ENCODE measurements around the gene C1orf50.

Gene C1orf50

GRCh38 chr1:42730002-42730401 is 37.0 kb upstream of the C1orf50 start:
- Histone ChIP-seq H3K4me3 (ENCODE audit: low read depth in 1 of 2, low read length in 1 of 2) (no peak overlapping the region), H3K4me1 (ENCODE audit: control insufficient read depth in 1 of 2, insufficient read depth in 1 of 2, low read depth in 1 of 2, low read length in 1 of 2) (no peaks in the 10 kb centered on the region), H3K27ac (no peak overlapping the region), H3K27me3 (no peaks in the 10 kb centered on the region), H3K9me3 (no peaks in the 10 kb centered on the region), H3K36me3 (no peaks in the 10 kb centered on the region)
- no peak for TF ChIP-seq CTCF (IDR thresholded peaks at IDR 0.05)

GRCh38 chr1:42730988-42731387 is 36.1 kb upstream of the C1orf50 start:
- H3K4me3 ChIP-seq (ENCODE audit: low read depth in 1 of 2, low read length in 1 of 2), result no peak overlapping the region
- H3K27me3 ChIP-seq, result no peaks in the 10 kb centered on the region
- no peaks in the 10 kb centered on the region for H3K9me3 ChIP-seq
- no peaks in the 10 kb centered on the region for H3K4me1 ChIP-seq (ENCODE audit: control insufficient read depth in 1 of 2, insufficient read depth in 1 of 2, low read depth in 1 of 2, low read length in 1 of 2)
- H3K36me3 ChIP-seq, result no peaks in the 10 kb centered on the region
- H3K27ac ChIP-seq, result no peak overlapping the region
- no peak for TF ChIP-seq CTCF (IDR thresholded peaks at IDR 0.05)

- H3K27me3 ChIP-seq, result no peaks in the 10 kb centered on the region
- H3K4me3 ChIP-seq (ENCODE audit: low read depth in 1 of 2, low read length in 1 of 2), result no peak overlapping the region
- H3K36me3 ChIP-seq, result no peaks in the 10 kb centered on the region
- no peak overlapping the region for H3K27ac ChIP-seq
- no peak for TF ChIP-seq CTCF (IDR thresholded peaks at IDR 0.05)
- no peaks in the 10 kb centered on the region for H3K4me1 ChIP-seq (ENCODE audit: control insufficient read depth in 1 of 2, insufficient read depth in 1 of 2, low read depth in 1 of 2, low read length in 1 of 2)
- no peaks in the 10 kb centered on the region for H3K9me3 ChIP-seq
Measured at GRCh38 chr1:42731585-42731984, 35.5 kb upstream of the C1orf50 start.

- no peaks in the 10 kb centered on the region for H3K36me3 ChIP-seq
- H3K9me3 ChIP-seq, result no peaks in the 10 kb centered on the region
- no peak overlapping the region for H3K4me3 ChIP-seq (ENCODE audit: low read depth in 1 of 2, low read length in 1 of 2)
- no peaks in the 10 kb centered on the region for H3K27me3 ChIP-seq
- TF ChIP-seq CTCF (IDR thresholded peaks at IDR 0.05), result no peak
- H3K4me1 ChIP-seq (ENCODE audit: control insufficient read depth in 1 of 2, insufficient read depth in 1 of 2, low read depth in 1 of 2, low read length in 1 of 2), result no peaks in the 10 kb centered on the region
- no peak overlapping the region for H3K27ac ChIP-seq
Measured at GRCh38 chr1:42732126-42732680, 34.8 kb upstream of the C1orf50 start.

- no peaks in the 10 kb centered on the region for H3K27me3 ChIP-seq
- H3K9me3 ChIP-seq, result no peaks in the 10 kb centered on the region
- TF ChIP-seq CTCF (IDR thresholded peaks at IDR 0.05), result no peak
- H3K27ac ChIP-seq, result no peak overlapping the region
- no peak overlapping the region for H3K4me3 ChIP-seq (ENCODE audit: low read depth in 1 of 2, low read length in 1 of 2)
- H3K4me1 ChIP-seq (ENCODE audit: control insufficient read depth in 1 of 2, insufficient read depth in 1 of 2, low read depth in 1 of 2, low read length in 1 of 2), result peaks cover 0 to 2% of the 10 kb centered on the region in 2 experiments
- H3K36me3 ChIP-seq, result no peaks in the 10 kb centered on the region
Measured at GRCh38 chr1:42733415-42734200, 33.4 kb upstream of the C1orf50 start.

Measured in neutrophil (primary cell).